Loucy (cell line): ENCODE results near the gene KATNAL1.

Experiments
- CTCF ChIP-seq: fragments of 200-600 bp; sonication (generic); conservative IDR thresholded peaks from 2 replicates; pipeline ENCODE4 v1.5.1; 2014; ENCODE audit warnings: mild to moderate bottlenecking, antibody characterized with exemption, low read length
- EZH2phosphoT487 ChIP-seq: fragments of 200-600 bp; IDR thresholded peaks from 2 replicates; pipeline ENCODE4 v1.6.1; 2018; ENCODE audit warnings: antibody characterized with exemption, mild to moderate bottlenecking, moderate library complexity, borderline replicate concordance

GRCh38 chr13:30329009-30329585 is 21.7 kb upstream of the KATNAL1 start:
- no peak for TF ChIP-seq CTCF
- TF ChIP-seq EZH2phosphoT487 = no peak
